Globus pallidus (tissue), 1 donor: Measurements from ENCODE around the gene CNTLN.
"Not testable (repeated sequence)": the region's sequence is repeated elsewhere in the genome, so short reads cannot be mapped to it uniquely, and the experiment has no call there.

Experiments
- DNase-seq: peaks from one replicate; pipeline ENCODE4 v3.0.0-alpha.2; 2015; ENCODE audit warnings: low spot score

CNTLN gene

GRCh38 chr9:17422994-17423680 is 288.3 kb downstream of the CNTLN start:
- no peak for DNase-seq

DNA sequence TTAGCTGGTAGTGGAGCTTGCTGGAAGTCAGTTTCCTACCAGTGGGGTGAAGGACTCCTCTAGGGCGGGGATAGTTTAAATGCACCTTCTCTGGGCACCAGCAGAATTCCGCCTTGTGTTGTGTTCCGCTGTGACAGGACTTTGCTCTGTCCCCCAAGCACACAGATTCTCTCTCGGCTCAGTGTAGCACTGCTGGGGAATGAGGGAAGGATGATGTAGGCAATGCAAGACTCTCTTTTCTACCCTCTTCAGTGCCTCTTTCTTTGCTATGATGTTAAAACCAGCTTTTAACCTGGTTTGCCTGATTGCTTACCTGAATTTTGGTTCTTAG is 288.8 kb downstream of the CNTLN start:
- DNase-seq = no peak

- no peak for DNase-seq
These were observed 290.5 kb downstream of the CNTLN start for GRCh38 chr9:17425384-17425783.

DNA sequence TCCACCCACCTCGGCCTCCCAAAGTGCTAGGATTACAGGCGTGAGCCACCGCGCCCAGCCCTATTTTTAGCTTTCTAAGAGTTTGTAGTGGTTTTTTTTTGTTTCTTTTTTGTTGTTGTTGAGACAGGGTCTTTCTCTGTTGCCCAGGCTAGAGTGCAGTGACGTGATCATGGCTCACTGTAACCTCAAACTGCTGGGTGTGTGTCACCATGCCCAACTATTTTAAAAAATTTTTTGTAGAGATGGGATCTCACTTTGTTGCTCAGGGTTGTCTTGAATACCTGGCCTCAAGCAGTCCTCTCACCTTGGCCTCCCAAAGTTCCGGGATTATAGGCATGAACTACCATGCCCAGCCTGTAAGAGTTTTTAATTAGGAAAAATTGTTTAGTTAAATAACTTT is 298.7 kb downstream of the CNTLN start:
- no peak for DNase-seq

GRCh38 chr9:17436854-17437253 is 302.0 kb downstream of the CNTLN start:
- DNase-seq = no peak

GRCh38 chr9:17437813-17438212 is 303.0 kb downstream of the CNTLN start:
- DNase-seq = no peak

- not testable (repeated sequence) for DNase-seq
These were observed 310.3 kb downstream of the CNTLN start for GRCh38 chr9:17445126-17445525.

DNA sequence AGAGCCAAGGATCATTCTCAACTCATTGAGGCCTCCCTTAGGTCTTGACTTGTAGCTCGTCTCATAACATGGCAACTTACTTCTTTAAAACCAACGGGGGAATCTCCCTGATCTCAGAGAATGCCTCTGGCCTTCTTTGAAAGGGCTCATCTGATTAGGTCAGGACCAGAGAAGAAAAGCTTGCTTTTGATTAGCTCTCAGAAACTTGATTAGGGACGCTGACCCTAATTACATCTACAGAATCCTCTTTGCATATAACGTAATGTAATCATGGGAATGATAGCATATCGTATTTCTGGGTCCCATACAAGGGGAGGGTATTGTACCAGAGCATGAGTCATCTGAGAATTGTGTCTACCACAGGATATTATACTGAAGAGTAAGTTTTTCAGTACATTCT is 318.9 kb downstream of the CNTLN start:
- DNase-seq = no peak

DNA sequence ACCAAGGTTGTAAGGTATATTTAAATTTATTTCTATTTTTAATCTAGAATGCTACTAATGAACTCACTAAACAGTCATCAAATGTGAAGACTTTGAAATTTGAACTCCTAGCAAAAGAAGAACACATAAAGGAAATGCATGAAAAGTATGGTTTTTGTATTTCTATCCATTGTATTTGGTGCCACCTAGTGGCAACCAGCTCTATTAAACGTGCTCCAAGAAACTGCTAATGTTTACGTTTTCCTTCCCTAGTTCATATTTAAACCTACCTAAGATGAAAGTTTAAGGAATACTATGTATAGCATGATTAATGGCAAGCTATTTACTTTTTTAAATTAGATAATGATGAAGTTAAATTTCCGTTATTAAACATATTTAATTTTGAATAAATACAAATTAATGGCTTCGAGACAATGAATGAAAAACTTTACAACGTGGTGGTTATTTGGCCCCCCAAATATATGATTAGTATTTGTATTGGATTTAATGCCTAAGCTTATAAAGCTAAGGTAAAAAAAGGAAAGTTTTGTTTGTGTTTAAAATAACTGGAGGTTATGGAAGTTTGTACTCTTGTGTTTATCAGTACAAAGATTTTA is 328.1 kb downstream of the CNTLN start:
- DNase-seq = peak; percentile 50

DNA sequence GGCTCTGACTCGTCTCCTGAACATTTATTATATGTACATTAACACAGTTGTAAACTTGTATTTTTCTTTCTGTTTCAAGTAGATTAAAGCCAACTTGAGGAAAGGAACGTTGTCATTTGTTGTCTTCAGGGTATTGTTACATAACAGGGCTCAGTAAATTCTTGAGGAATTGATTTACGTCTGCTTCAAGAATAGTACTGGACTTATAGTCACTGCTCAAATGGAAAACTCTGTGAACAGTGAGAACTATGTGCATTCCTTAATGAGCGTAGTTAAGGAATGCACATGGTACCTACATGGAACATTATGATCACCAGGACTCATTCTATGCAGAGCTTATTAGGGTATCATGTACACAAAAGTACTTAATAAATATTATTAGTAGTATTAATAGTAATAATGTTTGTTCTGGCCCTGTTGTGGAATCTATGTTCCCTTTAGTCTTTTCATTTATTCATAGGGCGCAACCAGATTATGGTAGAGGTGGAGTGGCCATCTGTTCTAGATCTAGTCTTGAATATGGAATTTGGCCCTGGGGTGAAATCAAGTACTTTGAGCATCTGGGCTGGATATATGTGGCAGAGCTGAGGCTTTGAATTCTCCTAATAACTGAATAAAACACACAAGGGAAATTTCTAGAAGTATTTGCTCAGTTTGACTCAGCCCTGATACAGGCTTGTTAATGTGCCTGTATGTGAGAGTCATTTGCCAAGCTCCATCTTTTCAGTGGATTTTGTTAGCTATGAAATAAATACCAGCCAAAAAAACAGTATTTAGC is 335.4 kb downstream of the CNTLN start:
- no peak for DNase-seq

DNA sequence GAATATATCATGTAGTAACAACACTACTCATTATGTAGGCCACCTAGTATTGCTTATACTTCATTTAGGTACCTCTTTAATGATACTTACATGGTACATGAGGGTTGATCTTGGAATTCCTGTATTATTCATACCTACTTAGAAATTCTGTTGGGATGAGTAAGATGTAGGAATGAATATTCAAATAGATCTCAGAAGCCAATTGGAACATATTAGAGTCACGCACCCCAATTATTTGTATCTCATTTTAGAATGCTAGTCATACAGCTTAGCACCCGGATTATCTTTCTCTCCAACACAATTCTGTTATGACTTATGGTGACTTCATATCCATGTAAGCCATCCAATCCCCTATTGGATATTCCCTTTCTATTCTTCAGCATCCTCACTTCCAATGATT is 337.3 kb downstream of the CNTLN start:
- DNase-seq = no peak

DNA sequence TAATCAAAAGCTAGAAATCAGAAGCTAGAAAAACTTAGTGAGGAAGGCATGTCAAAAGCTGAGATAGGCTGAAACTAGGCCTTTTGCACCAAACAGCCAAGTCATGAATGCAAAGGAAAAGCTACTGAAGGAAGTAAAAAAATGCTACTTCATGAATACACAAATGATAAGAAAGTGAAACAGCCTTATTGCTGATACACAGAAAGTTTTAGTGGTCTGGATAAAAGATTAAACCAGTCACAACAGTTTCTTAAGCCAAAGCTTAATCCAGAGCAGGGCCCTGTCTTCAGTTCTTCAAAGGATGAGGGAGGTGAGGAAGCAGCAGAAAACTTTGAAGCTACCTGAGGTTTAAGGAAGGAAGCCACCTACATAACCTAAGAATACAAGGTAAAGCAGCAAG is 341.6 kb downstream of the CNTLN start:
- no peak for DNase-seq

- no peak for DNase-seq
These were observed 343.0 kb downstream of the CNTLN start for GRCh38 chr9:17477816-17478215.

DNA sequence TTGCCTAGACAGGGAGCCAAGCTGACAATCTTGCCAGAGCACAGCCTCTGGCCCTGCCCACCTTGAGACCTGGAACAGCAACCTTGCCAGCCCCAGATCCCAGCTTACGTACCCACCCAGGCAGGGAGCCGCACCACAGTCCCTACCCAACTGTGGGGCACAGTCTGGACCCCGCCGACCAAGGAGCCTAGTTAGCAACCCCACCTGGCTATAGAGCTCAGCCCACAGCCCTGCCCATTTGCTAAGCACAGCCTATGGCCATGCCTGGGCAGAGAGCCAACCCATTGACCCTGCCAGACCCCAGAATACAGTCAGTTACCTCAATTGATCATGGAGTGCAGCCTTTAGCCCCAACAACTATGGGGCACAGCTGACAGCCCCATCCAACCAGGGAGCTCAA is 346.1 kb downstream of the CNTLN start:
- DNase-seq = no peak

- no peak for DNase-seq
These were observed 346.7 kb downstream of the CNTLN start for GRCh38 chr9:17481565-17481964.

GRCh38 chr9:17484906-17485305 is 350.1 kb downstream of the CNTLN start:
- no peak for DNase-seq

- no peak for DNase-seq
These were observed 351.6 kb downstream of the CNTLN start for GRCh38 chr9:17486396-17486795.

DNA sequence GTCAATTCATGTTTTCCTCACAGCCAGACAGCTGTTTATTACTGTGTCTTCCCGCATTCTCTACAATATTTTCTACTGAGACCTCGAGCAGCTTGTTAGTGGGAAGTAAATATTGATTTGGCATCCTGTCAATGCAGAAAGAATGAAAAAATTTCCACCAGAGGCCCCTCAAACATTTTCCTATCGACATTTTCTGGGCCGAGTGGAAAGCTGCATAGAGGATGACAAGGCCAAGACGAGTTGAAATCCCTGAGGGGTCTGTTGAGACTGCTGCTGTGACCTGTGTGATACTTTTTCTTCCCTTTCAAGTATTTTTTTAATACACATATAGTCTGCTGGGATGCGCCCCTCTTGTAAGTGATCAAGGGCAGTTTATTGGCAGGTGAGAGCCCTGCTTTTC is 352.6 kb downstream of the CNTLN start:
- no peak for DNase-seq

DNA sequence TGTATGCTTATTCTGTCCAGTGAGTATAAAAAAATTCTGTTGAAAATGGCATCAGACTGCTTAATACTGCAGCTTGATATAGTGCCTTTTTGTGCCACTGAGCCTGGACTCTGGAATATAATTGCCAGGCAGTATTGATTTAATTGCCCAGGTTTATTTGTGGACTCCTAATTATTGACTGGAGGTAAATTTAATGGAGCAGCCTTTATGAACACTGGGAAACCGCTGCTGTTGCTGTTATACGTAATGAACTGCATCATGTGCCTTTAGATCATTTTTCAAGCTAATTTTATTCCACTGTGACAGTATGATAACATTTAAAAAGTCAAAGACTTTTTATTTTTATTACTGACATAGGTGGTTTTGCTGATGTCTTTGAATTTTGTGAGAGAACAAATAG is 353.8 kb downstream of the CNTLN start:
- no peak for DNase-seq

DNA sequence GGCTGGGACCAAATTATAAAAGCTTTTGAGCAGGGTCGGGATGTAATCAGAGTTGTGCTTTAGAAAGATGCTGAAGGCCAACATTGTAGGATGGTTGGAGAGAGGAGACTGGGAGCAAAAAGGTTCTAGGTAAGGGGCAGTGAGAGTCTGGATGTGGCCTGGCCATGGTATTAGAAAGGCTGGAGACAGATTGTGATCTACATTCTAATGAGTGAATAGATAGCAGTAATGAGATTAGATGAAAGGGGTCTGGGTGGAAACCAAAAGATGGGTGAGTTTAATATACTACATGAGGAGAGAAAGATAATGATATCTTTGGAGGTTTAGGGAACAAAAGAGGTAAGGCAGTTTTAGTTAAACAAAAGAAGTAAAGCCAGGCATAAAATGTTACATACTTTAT is 355.3 kb downstream of the CNTLN start:
- DNase-seq = no peak

GRCh38 chr9:17491780-17492179 is 356.9 kb downstream of the CNTLN start:
- no peak for DNase-seq

DNA sequence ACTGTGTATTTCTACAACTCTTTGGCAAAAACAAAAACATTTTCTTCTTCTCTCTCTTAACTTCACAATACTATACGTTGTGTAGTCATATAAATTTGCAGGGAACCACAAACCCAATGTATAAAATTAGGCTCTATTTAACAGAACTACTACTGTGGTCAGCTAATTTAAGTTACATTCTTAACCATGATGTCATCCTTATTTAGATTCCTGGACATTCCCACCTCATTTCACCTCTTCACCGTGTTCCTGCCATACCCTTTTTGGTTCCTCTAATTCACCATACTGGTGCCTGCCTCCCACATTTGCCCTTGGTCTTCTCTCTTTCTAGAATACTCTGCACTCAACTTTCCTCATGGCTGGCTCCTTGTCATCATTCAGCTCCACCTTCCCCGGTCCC is 368.4 kb downstream of the CNTLN start:
- DNase-seq = no peak

GRCh38 chr9:17509151-17509550 is 374.3 kb downstream of the CNTLN start:
- no peak for DNase-seq

- DNase-seq = no peak
These were observed 374.9 kb downstream of the CNTLN start for GRCh38 chr9:17509701-17510100.
